Neural cell (in vitro differentiated cells): ENCODE data around the gene TOR1AIP1.

Experiments used
- EP300 ChIP-seq: fragments of 450-650 bp; conservative IDR thresholded peaks from 2 replicates; pipeline ENCODE4 v1.6.1; 2014; ENCODE audit warnings: antibody characterized with exemption, mild to moderate bottlenecking, moderate library complexity; ENCODE audit not compliant: poor library complexity, severe bottlenecking
- EZH2 ChIP-seq: fragments of 200-600, 300-800 bp; shearing (Covaris generic), sonication (generic); IDR thresholded peaks from 2 replicates; pipeline ENCODE4 v1.6.1; 2014; ENCODE audit warnings: antibody characterized with exemption, low read length, borderline replicate concordance, mild to moderate bottlenecking; ENCODE audit not compliant: insufficient read depth, poor library complexity, severe bottlenecking
- POLR2AphosphoS5 ChIP-seq: IDR thresholded peaks from 2 replicates; pipeline ENCODE4 v1.6.1; 2012
- RAD21 ChIP-seq: fragments of 450-650 bp; conservative IDR thresholded peaks from 2 replicates; pipeline ENCODE4 v1.6.1; 2014; ENCODE audit warnings: antibody characterized with exemption, mild to moderate bottlenecking, moderate library complexity
- TAF1 ChIP-seq: IDR thresholded peaks from 2 replicates; pipeline ENCODE4 v1.6.1; 2012; ENCODE audit warnings: low read depth
- TF ChIP-seq, protein P1 (sequence below): IDR thresholded peaks from 2 replicates; pipeline ENCODE4 v1.6.1; 2012; ENCODE audit warnings: borderline replicate concordance
- TF ChIP-seq, protein P2 (sequence below): fragments of 450-650 bp; IDR thresholded peaks from 2 replicates; pipeline ENCODE4 v1.5.1; 2014; ENCODE audit warnings: antibody characterized with exemption, mild to moderate bottlenecking, moderate library complexity; ENCODE audit not compliant: poor library complexity, severe bottlenecking

DNA sequence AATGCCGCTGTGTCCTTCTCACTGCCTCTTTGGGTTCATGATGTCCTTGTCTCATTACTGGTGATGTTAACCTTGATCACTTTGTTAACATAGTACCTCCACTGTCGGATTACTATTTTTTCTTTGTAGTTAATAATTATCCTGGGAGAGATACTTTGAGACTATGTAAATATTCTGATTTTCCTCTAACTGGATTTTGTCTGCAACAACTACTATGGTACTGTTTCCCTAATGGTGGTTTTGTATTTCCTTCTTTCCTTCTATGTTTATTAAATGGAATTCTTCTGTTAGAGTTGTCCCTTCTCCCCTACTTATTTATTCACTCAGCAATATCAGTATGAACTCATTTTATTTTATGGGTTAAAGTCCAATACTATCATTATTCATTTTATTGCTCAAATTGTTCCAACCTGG is 8.6 kb upstream of the TOR1AIP1 start:
- TF ChIP-seq, protein P1, sequence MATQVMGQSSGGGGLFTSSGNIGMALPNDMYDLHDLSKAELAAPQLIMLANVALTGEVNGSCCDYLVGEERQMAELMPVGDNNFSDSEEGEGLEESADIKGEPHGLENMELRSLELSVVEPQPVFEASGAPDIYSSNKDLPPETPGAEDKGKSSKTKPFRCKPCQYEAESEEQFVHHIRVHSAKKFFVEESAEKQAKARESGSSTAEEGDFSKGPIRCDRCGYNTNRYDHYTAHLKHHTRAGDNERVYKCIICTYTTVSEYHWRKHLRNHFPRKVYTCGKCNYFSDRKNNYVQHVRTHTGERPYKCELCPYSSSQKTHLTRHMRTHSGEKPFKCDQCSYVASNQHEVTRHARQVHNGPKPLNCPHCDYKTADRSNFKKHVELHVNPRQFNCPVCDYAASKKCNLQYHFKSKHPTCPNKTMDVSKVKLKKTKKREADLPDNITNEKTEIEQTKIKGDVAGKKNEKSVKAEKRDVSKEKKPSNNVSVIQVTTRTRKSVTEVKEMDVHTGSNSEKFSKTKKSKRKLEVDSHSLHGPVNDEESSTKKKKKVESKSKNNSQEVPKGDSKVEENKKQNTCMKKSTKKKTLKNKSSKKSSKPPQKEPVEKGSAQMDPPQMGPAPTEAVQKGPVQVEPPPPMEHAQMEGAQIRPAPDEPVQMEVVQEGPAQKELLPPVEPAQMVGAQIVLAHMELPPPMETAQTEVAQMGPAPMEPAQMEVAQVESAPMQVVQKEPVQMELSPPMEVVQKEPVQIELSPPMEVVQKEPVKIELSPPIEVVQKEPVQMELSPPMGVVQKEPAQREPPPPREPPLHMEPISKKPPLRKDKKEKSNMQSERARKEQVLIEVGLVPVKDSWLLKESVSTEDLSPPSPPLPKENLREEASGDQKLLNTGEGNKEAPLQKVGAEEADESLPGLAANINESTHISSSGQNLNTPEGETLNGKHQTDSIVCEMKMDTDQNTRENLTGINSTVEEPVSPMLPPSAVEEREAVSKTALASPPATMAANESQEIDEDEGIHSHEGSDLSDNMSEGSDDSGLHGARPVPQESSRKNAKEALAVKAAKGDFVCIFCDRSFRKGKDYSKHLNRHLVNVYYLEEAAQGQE = no peak
- TF ChIP-seq, protein P2, sequence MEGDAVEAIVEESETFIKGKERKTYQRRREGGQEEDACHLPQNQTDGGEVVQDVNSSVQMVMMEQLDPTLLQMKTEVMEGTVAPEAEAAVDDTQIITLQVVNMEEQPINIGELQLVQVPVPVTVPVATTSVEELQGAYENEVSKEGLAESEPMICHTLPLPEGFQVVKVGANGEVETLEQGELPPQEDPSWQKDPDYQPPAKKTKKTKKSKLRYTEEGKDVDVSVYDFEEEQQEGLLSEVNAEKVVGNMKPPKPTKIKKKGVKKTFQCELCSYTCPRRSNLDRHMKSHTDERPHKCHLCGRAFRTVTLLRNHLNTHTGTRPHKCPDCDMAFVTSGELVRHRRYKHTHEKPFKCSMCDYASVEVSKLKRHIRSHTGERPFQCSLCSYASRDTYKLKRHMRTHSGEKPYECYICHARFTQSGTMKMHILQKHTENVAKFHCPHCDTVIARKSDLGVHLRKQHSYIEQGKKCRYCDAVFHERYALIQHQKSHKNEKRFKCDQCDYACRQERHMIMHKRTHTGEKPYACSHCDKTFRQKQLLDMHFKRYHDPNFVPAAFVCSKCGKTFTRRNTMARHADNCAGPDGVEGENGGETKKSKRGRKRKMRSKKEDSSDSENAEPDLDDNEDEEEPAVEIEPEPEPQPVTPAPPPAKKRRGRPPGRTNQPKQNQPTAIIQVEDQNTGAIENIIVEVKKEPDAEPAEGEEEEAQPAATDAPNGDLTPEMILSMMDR = no peak
- no peak for TF ChIP-seq TAF1
- TF ChIP-seq POLR2AphosphoS5 = no peak
- no peak for TF ChIP-seq RAD21
- no peak for TF ChIP-seq EP300
- TF ChIP-seq EZH2 = no peak
